AG08396 (cell line): Measurements from ENCODE around the gene PROB1.

ENCODE experiments used
- DNase-seq: peaks from one replicate; pipeline ENCODE4 v3.0.0; 2012; ENCODE audit warnings: low spot score, mixed read lengths

Gene PROB1

DNA sequence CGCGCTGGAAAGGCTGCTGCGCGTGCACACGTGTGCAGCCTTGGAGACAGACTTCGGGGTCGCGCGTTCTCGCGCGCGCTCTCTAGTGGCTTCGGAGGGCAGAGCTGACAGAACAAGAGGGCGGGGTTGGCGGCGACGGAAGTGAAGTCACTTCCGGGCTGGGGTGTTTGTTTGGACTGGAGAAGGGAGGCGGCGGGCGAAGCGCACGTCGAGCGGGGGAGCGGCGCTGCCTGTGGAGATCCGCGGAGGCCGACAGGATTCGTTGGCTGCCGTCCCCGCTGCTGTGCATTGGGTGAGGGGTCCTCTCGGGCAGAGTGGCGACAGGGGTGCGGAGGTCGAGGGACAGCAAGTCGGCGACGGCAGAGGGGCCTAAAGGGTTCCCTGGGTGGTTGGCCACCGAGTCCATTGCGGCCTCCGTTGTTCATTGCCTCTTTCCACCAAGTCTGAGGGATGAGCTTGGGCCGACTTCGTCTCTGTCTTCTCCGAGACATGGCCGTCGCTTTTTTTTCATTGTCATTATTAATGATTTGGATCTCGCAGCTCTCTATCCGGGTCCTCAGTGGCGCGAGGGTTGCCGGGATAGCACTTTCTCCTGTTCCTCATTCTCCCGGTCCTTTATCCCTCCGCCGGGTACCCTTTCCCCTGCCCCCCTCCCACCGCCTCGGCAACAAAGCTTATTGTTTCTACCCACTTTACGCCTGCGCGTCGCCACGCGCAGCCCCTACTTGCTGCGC, 53.0 kb downstream of the PROB1 start, which contains the start of gene PAIP2:
Gene PAIP2 (plus strand): TSS at position 166 of the 734 bp plus-strand sequence. CDS start 21,931 bp downstream, outside the sequence.
- DNase-seq, result peak; percentile 94

DNA sequence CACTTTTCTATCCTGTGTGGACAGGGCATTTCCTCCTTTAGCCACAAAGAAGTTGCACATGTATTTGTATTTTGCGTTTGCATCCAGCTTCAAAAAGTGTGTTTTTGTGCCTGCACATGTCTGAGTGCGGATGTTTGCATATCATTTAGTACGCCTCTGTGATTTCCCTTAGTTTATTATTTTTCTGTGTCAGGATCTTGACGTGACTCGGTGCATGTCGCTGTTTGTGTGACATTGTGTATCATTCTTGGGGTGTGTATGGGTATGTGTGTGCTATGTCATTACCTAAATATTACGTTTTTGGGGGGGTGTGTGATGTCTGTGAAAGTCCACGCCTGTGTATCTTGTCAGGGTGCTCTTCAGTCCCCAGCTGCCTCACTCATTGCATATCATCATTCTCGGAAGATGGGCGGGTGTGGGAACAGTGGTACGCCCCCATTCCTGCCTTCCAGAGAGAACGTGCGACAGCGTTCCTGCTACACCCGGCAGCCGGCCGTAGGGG, 53.7 kb downstream of the PROB1 start:
- DNase-seq, result no peak
